Left lung (tissue), 10 donors: ENCODE results near the gene GRID1. TPM values are rescaled to one million over a fixed set of nuclear protein-coding genes. Genes with fewer than 3 reads are reported as not detected.

ENCODE experiments used
- ATAC-seq: fragments of 200-7000 bp; cut with Tn5 transposase; one replicate; pipeline ENCODE4 v1.9.1; 2020; ENCODE audit warnings: moderate library complexity
- DNase-seq, 4 donors: peaks; one replicate each; pipeline ENCODE4 v3.0.0-alpha.2; 2013 to 2020
- H3K27ac ChIP-seq, 2 donors: fragments of 200-600 bp; sonication (generic) in 1 of 2; one replicate each; pipeline versions ENCODE4 v1.5.0 to v1.8.0; 2020 to 2021
- H3K27me3 ChIP-seq, 2 donors: fragments of 200-600 bp; sonication (generic) in 1 of 2; one replicate each; pipeline versions ENCODE4 v1.5.0 to v1.8.0; 2020 to 2021
- H3K36me3 ChIP-seq, 2 donors: fragments of 200-600 bp; sonication (generic) in 1 of 2; one replicate each; pipeline versions ENCODE4 v1.5.0 to v1.8.0; 2020 to 2021
- H3K4me1 ChIP-seq, 2 donors: fragments of 200-600 bp; one replicate each; pipeline ENCODE4 v1.8.0; 2021
- H3K4me3 ChIP-seq, 2 donors: fragments of 200-600 bp; sonication (generic) in 1 of 2; one replicate each; pipeline versions ENCODE4 v1.5.0 to v1.8.0; 2020 to 2021; ENCODE audit warnings: mild to moderate bottlenecking in 1 of 2
- H3K9me3 ChIP-seq, 2 donors: fragments of 200-600 bp; sonication (generic) in 1 of 2; one replicate each; pipeline versions ENCODE4 v1.5.0 to v1.8.0; 2020 to 2021
- intact Hi-C, 2 donors: fragments of 100-400 bp; cut with DNase I; formaldehyde crosslinking; loops; one replicate each; pipeline versions ENCODE4 v1.11.2 to v1.14.2; 2022
- polyA plus RNA-seq, 6 donors: library from polyadenylated mRNA; unstranded; fragments of 120-200 nt; gene quantifications; one replicate each; pipeline ENCODE4 v1.2.1, GENCODE V29; 2013; ENCODE audit not compliant: insufficient read length in 6 of 6
- total RNA-seq, 2 donors: library from RNA; stranded (reverse); fragmentation: NEBNext Ultra II Directional; extraction: Animal tissue kit (Norgen Biotek cat#: 25700); gene quantifications; one replicate each; pipeline ENCODE4 v1.2.1, GENCODE V29; 2021
- TF ChIP-seq, protein P1 (sequence below), 2 donors: fragments of 200-600 bp; sonication (generic) in 1 of 2; IDR thresholded peaks; one replicate each; pipeline versions ENCODE4 v1.5.0 to v1.8.0; 2021; ENCODE audit warnings: antibody characterized with exemption in 2 of 2
- donor health status: DM: no; HTN: yes; CAD: no.
- donor health status: DM: no; HTN: no; CAD: no.

The GRID1 gene
- total and polyA plus RNA-seq, 8 donors, result 0.81 to 2.6 (median 1.2) TPM

DNA sequence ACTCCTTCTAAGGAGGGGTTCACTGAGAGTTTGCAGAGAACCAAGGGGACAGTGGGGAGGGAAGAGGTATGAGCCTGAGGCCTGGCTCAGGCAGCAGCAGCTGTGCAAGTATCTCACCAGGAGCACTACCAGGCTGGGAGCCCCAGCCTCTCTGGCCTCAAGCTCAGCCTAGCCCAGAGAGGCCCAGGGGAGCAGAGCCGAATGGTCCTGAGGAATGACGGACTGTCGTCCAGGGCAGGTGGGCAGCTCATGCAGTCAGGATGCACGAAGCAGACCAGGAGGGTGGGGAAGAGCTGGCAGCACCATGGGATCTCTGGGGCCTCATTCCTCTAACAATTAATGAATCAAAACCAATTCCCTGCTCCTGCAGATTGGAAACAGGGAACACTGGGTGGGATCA lies 151.5 kb downstream of the GRID1 start:
- no peaks in the 10 kb centered on the region for H3K9me3 ChIP-seq
- no peak for ATAC-seq
- intact Hi-C loops, result no loop called here
- no peak overlapping the region for H3K4me3 ChIP-seq
- no peak for DNase-seq
- H3K4me1 ChIP-seq, result no peaks in the 10 kb centered on the region
- no peaks in the 10 kb centered on the region for H3K36me3 ChIP-seq
- H3K27me3 ChIP-seq, result no peaks in the 10 kb centered on the region
- no peak overlapping the region for H3K27ac ChIP-seq
- TF ChIP-seq, protein P1, sequence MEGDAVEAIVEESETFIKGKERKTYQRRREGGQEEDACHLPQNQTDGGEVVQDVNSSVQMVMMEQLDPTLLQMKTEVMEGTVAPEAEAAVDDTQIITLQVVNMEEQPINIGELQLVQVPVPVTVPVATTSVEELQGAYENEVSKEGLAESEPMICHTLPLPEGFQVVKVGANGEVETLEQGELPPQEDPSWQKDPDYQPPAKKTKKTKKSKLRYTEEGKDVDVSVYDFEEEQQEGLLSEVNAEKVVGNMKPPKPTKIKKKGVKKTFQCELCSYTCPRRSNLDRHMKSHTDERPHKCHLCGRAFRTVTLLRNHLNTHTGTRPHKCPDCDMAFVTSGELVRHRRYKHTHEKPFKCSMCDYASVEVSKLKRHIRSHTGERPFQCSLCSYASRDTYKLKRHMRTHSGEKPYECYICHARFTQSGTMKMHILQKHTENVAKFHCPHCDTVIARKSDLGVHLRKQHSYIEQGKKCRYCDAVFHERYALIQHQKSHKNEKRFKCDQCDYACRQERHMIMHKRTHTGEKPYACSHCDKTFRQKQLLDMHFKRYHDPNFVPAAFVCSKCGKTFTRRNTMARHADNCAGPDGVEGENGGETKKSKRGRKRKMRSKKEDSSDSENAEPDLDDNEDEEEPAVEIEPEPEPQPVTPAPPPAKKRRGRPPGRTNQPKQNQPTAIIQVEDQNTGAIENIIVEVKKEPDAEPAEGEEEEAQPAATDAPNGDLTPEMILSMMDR (IDR thresholded peaks at IDR 0.05), result no peak

DNA sequence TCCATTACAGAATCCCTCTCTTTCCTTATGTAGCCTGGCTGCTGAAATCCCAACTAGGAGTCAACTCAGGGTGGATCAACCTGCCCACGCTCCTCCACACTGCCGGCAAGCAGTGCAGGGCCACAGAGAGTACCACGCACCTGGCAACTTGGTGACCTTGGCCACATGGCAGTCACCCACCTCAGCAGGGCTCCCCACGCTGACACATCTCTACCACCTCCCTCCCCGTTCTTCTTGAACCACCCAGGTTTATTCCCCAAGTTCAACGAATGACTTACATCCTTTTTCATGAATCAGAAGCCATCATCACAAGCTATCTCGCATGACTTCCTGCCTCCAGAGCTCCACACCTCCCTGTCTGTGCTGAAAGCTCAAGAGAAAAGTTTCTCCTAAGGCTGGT lies 153.4 kb downstream of the GRID1 start:
- no peak for ATAC-seq
- DNase-seq, result no peak
- TF ChIP-seq, protein P1 (IDR thresholded peaks at IDR 0.05), result no peak
- no peaks in the 10 kb centered on the region for H3K4me1 ChIP-seq
- H3K9me3 ChIP-seq, result no peaks in the 10 kb centered on the region
- H3K4me3 ChIP-seq, result no peak overlapping the region
- H3K36me3 ChIP-seq, result no peaks in the 10 kb centered on the region
- intact Hi-C loops, result no loop called here
- no peaks in the 10 kb centered on the region for H3K27me3 ChIP-seq
- no peak overlapping the region for H3K27ac ChIP-seq

- H3K27me3 ChIP-seq, result no peaks in the 10 kb centered on the region
- TF ChIP-seq, protein P1 (IDR thresholded peaks at IDR 0.05), result no peak
- H3K4me1 ChIP-seq, result no peaks in the 10 kb centered on the region
- intact Hi-C loops, result no loop called here
- no peak overlapping the region for H3K27ac ChIP-seq
- DNase-seq, result no peak
- no peak for ATAC-seq
- H3K36me3 ChIP-seq, result no peaks in the 10 kb centered on the region
- H3K9me3 ChIP-seq, result no peaks in the 10 kb centered on the region
- no peak overlapping the region for H3K4me3 ChIP-seq
These were observed 154.2 kb downstream of the GRID1 start for GRCh38 chr10:86212391-86212700.

- no peaks in the 10 kb centered on the region for H3K4me1 ChIP-seq
- intact Hi-C loops, result no loop called here
- no peak overlapping the region for H3K4me3 ChIP-seq
- H3K9me3 ChIP-seq, result no peaks in the 10 kb centered on the region
- no peak overlapping the region for H3K27ac ChIP-seq
- DNase-seq (no peak), ATAC-seq (no peak)
- H3K36me3 ChIP-seq, result no peaks in the 10 kb centered on the region
- no peaks in the 10 kb centered on the region for H3K27me3 ChIP-seq
- TF ChIP-seq, protein P1 (IDR thresholded peaks at IDR 0.05), result no peak
These were observed 154.8 kb downstream of the GRID1 start for GRCh38 chr10:86211691-86212390.

DNA sequence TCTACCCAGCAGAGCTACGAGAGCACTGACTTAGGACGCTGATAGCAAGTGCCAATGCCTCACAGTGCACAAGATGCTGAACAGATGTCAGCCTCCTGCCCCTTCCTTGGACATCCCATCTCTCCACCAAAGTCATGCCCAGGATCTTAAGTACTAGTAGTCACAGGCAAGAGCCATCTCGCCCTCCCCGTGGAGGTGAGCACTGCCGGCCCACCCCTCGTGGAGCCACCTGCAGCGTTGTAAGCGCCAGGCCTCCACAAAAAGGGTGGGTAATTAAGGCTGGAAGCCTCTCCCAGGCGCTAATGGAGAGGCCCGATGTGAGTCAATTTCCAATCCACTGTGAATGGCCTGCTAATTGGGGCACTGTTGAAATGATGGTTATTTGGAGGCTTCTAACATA lies 156.2 kb downstream of the GRID1 start:
- H3K4me1 ChIP-seq, result no peaks in the 10 kb centered on the region
- intact Hi-C loops, result no loop called here
- no peaks in the 10 kb centered on the region for H3K27me3 ChIP-seq
- TF ChIP-seq, protein P1 (IDR thresholded peaks at IDR 0.05), result no peak
- H3K36me3 ChIP-seq, result no peaks in the 10 kb centered on the region
- no peak overlapping the region for H3K4me3 ChIP-seq
- ATAC-seq (no peak), DNase-seq (no peak)
- no peaks in the 10 kb centered on the region for H3K9me3 ChIP-seq
- H3K27ac ChIP-seq, result no peak overlapping the region
